Measurements from ENCODE around the gene SELP. TPM values are rescaled to one million over a fixed set of nuclear protein-coding genes. Genes with fewer than 3 reads are reported as not detected.
A peak's percentile ranks its signal among the peaks of the same experiment; 100 is the strongest.

Gene SELP
- polyA plus RNA-seq, 3 donors, result 0.84 to 1.4 (median 0.85) TPM

DNA sequence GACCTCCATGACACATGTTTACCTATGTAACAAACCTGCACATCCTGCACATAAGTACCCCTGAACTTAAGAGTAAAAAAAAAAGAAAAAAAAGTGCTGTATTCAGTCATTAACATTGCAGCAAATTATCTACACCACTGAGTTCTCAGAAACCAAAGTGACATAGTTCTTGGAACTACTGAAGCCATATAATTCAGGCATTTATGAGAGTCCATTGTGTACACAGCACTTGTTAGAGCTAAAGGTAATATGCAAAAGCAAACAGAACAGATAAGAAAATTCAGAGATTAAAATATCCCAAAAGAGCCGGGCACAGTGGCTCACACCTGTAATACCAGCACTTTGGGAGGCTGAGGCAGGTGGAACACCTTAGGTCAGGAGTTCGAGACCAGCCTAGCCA lies 81.6 kb downstream of the SELP start:
- Mint-ChIP-seq H3K36me3 (peaks cover 82% of the 10 kb centered on the region in 2 donors), H3K27ac (no peak overlapping the region), H3K4me3 (no peak overlapping the region), H3K27me3 (ENCODE audit: low read depth in 3 of 3) (no peaks in the 10 kb centered on the region), H3K9me3 (peaks cover 0 to 2% (median 0%) of the 10 kb centered on the region in 7 donors), H3K4me1 (no peaks in the 10 kb centered on the region)
- TF ChIP-seq, protein P1, sequence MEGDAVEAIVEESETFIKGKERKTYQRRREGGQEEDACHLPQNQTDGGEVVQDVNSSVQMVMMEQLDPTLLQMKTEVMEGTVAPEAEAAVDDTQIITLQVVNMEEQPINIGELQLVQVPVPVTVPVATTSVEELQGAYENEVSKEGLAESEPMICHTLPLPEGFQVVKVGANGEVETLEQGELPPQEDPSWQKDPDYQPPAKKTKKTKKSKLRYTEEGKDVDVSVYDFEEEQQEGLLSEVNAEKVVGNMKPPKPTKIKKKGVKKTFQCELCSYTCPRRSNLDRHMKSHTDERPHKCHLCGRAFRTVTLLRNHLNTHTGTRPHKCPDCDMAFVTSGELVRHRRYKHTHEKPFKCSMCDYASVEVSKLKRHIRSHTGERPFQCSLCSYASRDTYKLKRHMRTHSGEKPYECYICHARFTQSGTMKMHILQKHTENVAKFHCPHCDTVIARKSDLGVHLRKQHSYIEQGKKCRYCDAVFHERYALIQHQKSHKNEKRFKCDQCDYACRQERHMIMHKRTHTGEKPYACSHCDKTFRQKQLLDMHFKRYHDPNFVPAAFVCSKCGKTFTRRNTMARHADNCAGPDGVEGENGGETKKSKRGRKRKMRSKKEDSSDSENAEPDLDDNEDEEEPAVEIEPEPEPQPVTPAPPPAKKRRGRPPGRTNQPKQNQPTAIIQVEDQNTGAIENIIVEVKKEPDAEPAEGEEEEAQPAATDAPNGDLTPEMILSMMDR (IDR thresholded peaks at IDR 0.05), result no peak
- Histone ChIP-seq H3K27ac (ENCODE audit: low read depth in 1 of 2, low read length in 2 of 2) (no peak overlapping the region), H2AFZ (ENCODE audit: insufficient read depth, low read depth, low read length, poor library complexity, severe bottlenecking) (no peak overlapping the region), H3K4me3 (replicated peaks in 1 of 3; ENCODE audit: low read depth in 2 of 3, low read length in 3 of 3) (no peak overlapping the region), H3K79me2 (ENCODE audit: insufficient read depth, low read length) (no peaks in the 10 kb centered on the region), H4K20me1 (ENCODE audit: insufficient read depth, low read length) (no peaks in the 10 kb centered on the region), H3K9me3 (replicated peaks in 1 of 2; ENCODE audit: control insufficient read depth in 1 of 2, insufficient read depth in 1 of 2, low read length in 2 of 2) (no peaks in the 10 kb centered on the region), H3K36me3 (replicated peaks in 1 of 2; ENCODE audit: control insufficient read depth in 1 of 2, insufficient read depth in 2 of 2, low read length in 2 of 2) (peaks cover 54 to 96% of the 10 kb centered on the region in 2 donors), H3K4me2 (replicated peaks; ENCODE audit: extremely low read depth, low read length, poor library complexity, severe bottlenecking) (no peak overlapping the region), H3K9ac (ENCODE audit: insufficient read depth, low read length, poor library complexity, severe bottlenecking) (no peak overlapping the region), H3K4me1 (ENCODE audit: control insufficient read depth in 1 of 2, insufficient read depth in 2 of 2, low read length in 2 of 2) (no peaks in the 10 kb centered on the region), H3K27me3 (ENCODE audit: control insufficient read depth in 2 of 2, insufficient read depth in 2 of 2, low read length in 2 of 2) (no peaks in the 10 kb centered on the region)
- DNase-seq, result no peak
- no CpG with 5 or more reads among the region's 2 CpGs for WGBS (ENCODE audit: insufficient coverage)
- intact Hi-C loops (cut with micrococcal nuclease), result loop anchor here (5.0 to 10.0 kb wide), 3 partner anchors 81 to 946 kb away; no protein-coding TSS in a partner anchor

DNA sequence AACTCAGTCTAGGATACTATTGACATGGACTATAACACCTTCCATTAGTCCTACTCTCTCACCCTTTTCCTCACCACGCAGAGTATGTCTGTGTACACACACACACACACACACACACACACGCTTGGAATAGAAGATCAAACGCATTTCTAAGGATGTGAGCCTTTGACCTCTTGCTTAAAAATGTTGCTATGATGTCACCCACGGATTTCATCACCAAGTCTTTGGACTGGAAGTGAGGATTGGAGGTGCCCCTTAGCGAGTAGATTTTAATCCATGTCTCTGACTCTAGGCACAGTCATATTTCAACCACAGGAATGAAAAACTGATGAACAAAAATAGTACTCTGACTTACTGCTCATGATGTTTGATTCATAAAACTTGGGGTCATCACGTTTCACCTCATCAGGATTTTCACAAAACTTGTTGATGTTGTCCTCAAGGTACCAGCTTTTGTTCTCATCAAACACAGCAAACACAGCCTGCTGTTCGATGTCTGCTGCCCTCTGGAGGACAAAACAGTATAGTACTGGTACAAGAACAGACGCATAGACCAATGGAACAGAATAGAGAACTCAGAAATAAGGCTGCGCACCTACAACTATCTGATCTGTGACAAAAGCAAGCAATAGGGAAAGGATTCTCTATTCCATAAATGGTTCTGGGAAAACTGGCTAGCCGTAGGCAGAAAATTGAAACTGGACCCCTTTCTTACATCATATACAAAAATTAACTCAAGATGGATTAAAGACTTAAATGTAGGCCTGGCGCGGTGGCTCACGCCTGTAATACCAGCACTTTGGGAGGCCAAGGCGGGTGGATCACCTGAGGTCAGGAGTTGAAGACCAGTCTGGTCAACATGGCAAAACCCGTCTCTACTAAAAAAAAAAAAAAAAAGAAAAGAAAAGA lies 83.6 kb downstream of the SELP start:
- H4K20me1 ChIP-seq (ENCODE audit: insufficient read depth, low read length), result no peaks in the 10 kb centered on the region
- H2AFZ ChIP-seq (ENCODE audit: insufficient read depth, low read depth, low read length, poor library complexity, severe bottlenecking), result no peak overlapping the region
- Mint-ChIP-seq H3K27me3 (ENCODE audit: low read depth in 3 of 3) (no peaks in the 10 kb centered on the region), H3K27ac (no peak overlapping the region), H3K4me3 (no peak overlapping the region), H3K36me3 (peaks cover 64 to 65% of the 10 kb centered on the region in 2 donors), H3K4me1 (no peaks in the 10 kb centered on the region), H3K9me3 (no peaks in the 10 kb centered on the region)
- H3K9me3 ChIP-seq (replicated peaks in 1 of 2; ENCODE audit: control insufficient read depth in 1 of 2, insufficient read depth in 1 of 2, low read length in 2 of 2), result no peaks in the 10 kb centered on the region
- H3K4me1 ChIP-seq (ENCODE audit: control insufficient read depth in 1 of 2, insufficient read depth in 2 of 2, low read length in 2 of 2), result no peaks in the 10 kb centered on the region
- peaks cover 62 to 96% of the 10 kb centered on the region in 2 donors for H3K36me3 ChIP-seq (replicated peaks in 1 of 2; ENCODE audit: control insufficient read depth in 1 of 2, insufficient read depth in 2 of 2, low read length in 2 of 2)
- TF ChIP-seq, protein P1 (IDR thresholded peaks at IDR 0.05), result peak; percentile 77
- no peak overlapping the region for H3K4me2 ChIP-seq (replicated peaks; ENCODE audit: extremely low read depth, low read length, poor library complexity, severe bottlenecking)
- H3K79me2 ChIP-seq (ENCODE audit: insufficient read depth, low read length), result no peaks in the 10 kb centered on the region
- intact Hi-C loops (cut with micrococcal nuclease), result loop anchor here (5.0 to 10.0 kb wide), 3 partner anchors 79 to 944 kb away; no protein-coding TSS in a partner anchor
- H3K4me3 ChIP-seq (replicated peaks in 1 of 3; ENCODE audit: low read depth in 2 of 3, low read length in 3 of 3), result no peak overlapping the region
- H3K27me3 ChIP-seq (ENCODE audit: control insufficient read depth in 2 of 2, insufficient read depth in 2 of 2, low read length in 2 of 2), result no peaks in the 10 kb centered on the region
- 64% methylated on average over 5 of the region's 15 CpGs for WGBS (ENCODE audit: insufficient coverage)
- no peak overlapping the region for H3K27ac ChIP-seq (ENCODE audit: low read depth in 1 of 2, low read length in 2 of 2)
- H3K9ac ChIP-seq (ENCODE audit: insufficient read depth, low read length, poor library complexity, severe bottlenecking), result no peak overlapping the region
- DNase-seq, result peak; percentile 49 to 62 (median 57)

Data from CD14-positive monocyte (primary cell).